A549 (cell line): ENCODE results near the gene ANTXR2. TPM values are rescaled to one million over a fixed set of nuclear protein-coding genes. Genes with fewer than 3 reads are reported as not detected.

ENCODE experiments used
- ATAC-seq, 2 experiments: fragments of 200-7000 bp in 1 of 2; fragments of >200 bp in 1 of 2; cut with Nextera tagmentation in 1 of 2; cut with Tn5 transposase in 1 of 2; 3 replicates each; pipeline versions ENCODE4 v1.8.0 to v1.9.1; 2018 to 2020; ENCODE audit warnings: mild to moderate bottlenecking in 1 of 2, moderate library complexity in 1 of 2
- CTCF ChIA-PET: fragments of 300-600 bp; sonication (Branson Sonifier 250); formaldehyde crosslinking; extraction: SDS; loops from one replicate; lab custom pipeline; 2021; ENCODE audit warnings: antibody characterized with exemption, inconsistent platforms; lab: Yijun Ruan, JAX
- POLR2A ChIA-PET: fragments of 350-600 bp; formaldehyde crosslinking; extraction: SDS; loops from one replicate; lab custom pipeline; 2021; ENCODE audit warnings: antibody characterized with exemption, inconsistent platforms; lab: Yijun Ruan, JAX
- DNase-seq, 2 experiments: peaks; one replicate each; pipeline versions ENCODE4 v3.0.0 to v3.0.0-alpha.2; 2011 to 2016; ENCODE audit warnings: low read depth in 1 of 2, low spot score in 1 of 2
- FAIRE-seq: peaks from 2 replicates; lab custom pipeline; 2011; peaks lifted over from hg19 to GRCh38; lab: Jason Lieb, UNC
- H3K27ac ChIP-seq, 2 experiments: fragments of >200 bp; sonication (Bioruptor Twin); formaldehyde crosslinking; 3 replicates each; pipeline ENCODE4 v1.5.1; 2016 to 2017
- H3K4me1 ChIP-seq: fragments of >200 bp; sonication (Bioruptor Twin); formaldehyde crosslinking; 3 replicates; pipeline ENCODE4 v1.6.1; 2016
- H3K4me2 ChIP-seq: fragments of >200 bp; sonication (Bioruptor Twin); formaldehyde crosslinking; 3 replicates; pipeline ENCODE4 v1.6.1; 2016
- H3K4me3 ChIP-seq: fragments of >200 bp; sonication (Bioruptor Twin); formaldehyde crosslinking; 3 replicates; pipeline ENCODE4 v1.5.1; 2016
- H3K9me3 ChIP-seq: fragments of >200 bp; sonication (Bioruptor Twin); formaldehyde crosslinking; 3 replicates; pipeline ENCODE4 v1.6.1; 2016
- BHLHE40 ChIP-seq: IDR thresholded peaks from 2 replicates; pipeline ENCODE4 v1.6.1; 2012; ENCODE audit warnings: low read depth, low read length, inconsistent platforms
- CBX2 ChIP-seq: fragments of 200-600 bp; sonication (generic); IDR thresholded peaks from 2 replicates; pipeline ENCODE4 v1.6.1; 2016; ENCODE audit warnings: low read depth, mild to moderate bottlenecking, borderline replicate concordance
- CHD2 ChIP-seq: fragments of 150-350 bp; IDR thresholded peaks from 2 replicates; pipeline ENCODE4 v1.6.1; 2014; ENCODE audit warnings: low read length; ENCODE audit not compliant: partially characterized antibody
- EHMT2 ChIP-seq: fragments of 200-600 bp; sonication (generic); IDR thresholded peaks from 2 replicates; pipeline ENCODE4 v1.6.1; 2016; ENCODE audit warnings: antibody characterized with exemption, low read depth, mild to moderate bottlenecking, moderate library complexity
- ESRRA ChIP-seq: fragments of 150-350 bp; IDR thresholded peaks from 2 replicates; pipeline ENCODE4 v1.6.1; 2014; ENCODE audit warnings: mild to moderate bottlenecking, low read length, borderline replicate concordance
- FOSB ChIP-seq: fragments of 250-450 bp; sonication (Bioruptor Pico); IDR thresholded peaks from 2 replicates; pipeline ENCODE4 v1.5.0; 2020; ENCODE audit warnings: mild to moderate bottlenecking, moderate library complexity
- FOSL2 ChIP-seq, 2 experiments: fragments of 450-650 bp in 1 of 2; fragments of >200 bp in 1 of 2; sonication (Bioruptor Twin) in 1 of 2; formaldehyde crosslinking; IDR thresholded peaks; 2 replicates each; pipeline versions ENCODE4 v1.5.0 to v1.6.1; 2016 to 2020; ENCODE audit warnings: mild to moderate bottlenecking in 1 of 2, moderate library complexity in 1 of 2
- HOXB13 ChIP-seq: fragments of 250-450 bp; sonication (Bioruptor Pico); IDR thresholded peaks from 2 replicates; pipeline ENCODE4 v1.5.0; 2020; ENCODE audit warnings: low read depth, mild to moderate bottlenecking, moderate library complexity
- KDM1A ChIP-seq: fragments of 200-600 bp; sonication (generic); IDR thresholded peaks from 2 replicates; pipeline ENCODE4 v1.6.1; 2016; ENCODE audit warnings: low read depth, mild to moderate bottlenecking
- KDM5A ChIP-seq: fragments of 200-600 bp; sonication (generic); IDR thresholded peaks from 2 replicates; pipeline ENCODE4 v1.6.1; 2016; ENCODE audit warnings: antibody characterized with exemption, mild to moderate bottlenecking
- MAFK ChIP-seq: fragments of 450-650 bp; IDR thresholded peaks from 2 replicates; pipeline ENCODE4 v1.6.1; 2014; ENCODE audit not compliant: partially characterized antibody
- MAZ ChIP-seq: fragments of 150-350 bp; IDR thresholded peaks from 2 replicates; pipeline ENCODE4 v1.6.1; 2014; ENCODE audit warnings: antibody characterized with exemption, low read depth, low read length, borderline replicate concordance
- MYC ChIP-seq: IDR thresholded peaks from 2 replicates; pipeline ENCODE4 v1.6.1; 2012; ENCODE audit warnings: mild to moderate bottlenecking, inconsistent platforms, low read length, improper control_type of control experiment, borderline replicate concordance
- PHF8 ChIP-seq: fragments of 200-600 bp; sonication (generic); IDR thresholded peaks from 2 replicates; pipeline ENCODE4 v1.6.1; 2016; ENCODE audit warnings: low read depth, mild to moderate bottlenecking, antibody characterized with exemption, moderate library complexity, borderline replicate concordance
- POLR2A ChIP-seq: IDR thresholded peaks from 2 replicates; pipeline ENCODE4 v1.6.1; 2012; ENCODE audit warnings: mild to moderate bottlenecking, low read length
- POLR2AphosphoS2 ChIP-seq: conservative IDR thresholded peaks from 2 replicates; pipeline ENCODE4 v1.6.1; 2012; ENCODE audit warnings: low read length, improper control_type of control experiment, inconsistent platforms
- RCOR1 ChIP-seq: fragments of 150-350 bp; IDR thresholded peaks from 2 replicates; pipeline ENCODE4 v1.6.1; 2014; ENCODE audit warnings: antibody characterized with exemption, low read length, low read depth
- RFX5 ChIP-seq: fragments of 450-650 bp; IDR thresholded peaks from 2 replicates; pipeline ENCODE4 v1.7.1; 2014; ENCODE audit warnings: antibody characterized with exemption, mild to moderate bottlenecking, moderate library complexity
- RNF2 ChIP-seq: fragments of 200-600 bp; sonication (generic); IDR thresholded peaks from 2 replicates; pipeline ENCODE4 v1.6.1; 2016; ENCODE audit warnings: low read depth, mild to moderate bottlenecking, antibody characterized with exemption, moderate library complexity, borderline replicate concordance
- TFCP2L1 ChIP-seq: fragments of 250-450 bp; sonication (Bioruptor Pico); IDR thresholded peaks from 2 replicates; pipeline ENCODE4 v1.5.0; 2021; ENCODE audit warnings: mild to moderate bottlenecking
- ZFP36 ChIP-seq: fragments of 450-650 bp; IDR thresholded peaks from 2 replicates; pipeline ENCODE4 v1.6.1; 2014; ENCODE audit warnings: borderline replicate concordance; ENCODE audit not compliant: partially characterized antibody
- ZNF302 ChIP-seq: fragments of 250-450 bp; sonication (Bioruptor Pico); IDR thresholded peaks from 2 replicates; pipeline ENCODE4 v1.9.0; 2021; ENCODE audit warnings: inconsistent platforms, mild to moderate bottlenecking, moderate library complexity
- WGBS: methylation state at CpG from one replicate; pipeline ENCODE4 v1.1.6; 2017; ENCODE audit errors: missing lambda C conversion rate; 5-methylcytosine and 5-hydroxymethylcytosine counted together
- polyA plus RNA-seq, 4 experiments: library from polyadenylated mRNA; depleted of rRNA in 3 of 4; stranded (reverse); fragments of >200 nt; fragmentation: RNase III in 1 of 4; extraction: RNeasy Plus Mini Kit Qiagen cat#74134 plus additional on column Dnase treatment in 1 of 4; gene quantifications; 2 replicates in 3 of 4; 3 replicates in 1 of 4; pipeline ENCODE4 v1.2.3, GENCODE V29; 2011 to 2017
- TF ChIP-seq, protein P1 (sequence below): fragments of 450-650 bp; IDR thresholded peaks from 2 replicates; pipeline ENCODE4 v1.6.1; 2014; ENCODE audit warnings: antibody characterized with exemption
- TF ChIP-seq, protein P2 (sequence below): fragments of 250-450 bp; sonication (Bioruptor Pico); IDR thresholded peaks from 2 replicates; pipeline ENCODE4 v1.5.0; 2021; ENCODE audit warnings: mild to moderate bottlenecking, moderate library complexity, borderline replicate concordance
- TF ChIP-seq, protein P3 (sequence below): fragments of 250-450 bp; sonication (Bioruptor Pico); IDR thresholded peaks from 2 replicates; pipeline ENCODE4 v1.5.0; 2020; ENCODE audit warnings: low read depth, mild to moderate bottlenecking, moderate library complexity
- TF ChIP-seq, protein P4 (sequence below): fragments of >200 bp; sonication (Bioruptor Twin); formaldehyde crosslinking; IDR thresholded peaks from 2 replicates; pipeline ENCODE4 v1.6.1; 2016
- TF ChIP-seq, protein P5 (sequence below): IDR thresholded peaks from 2 replicates; pipeline ENCODE4 v1.6.1; 2012
- TF ChIP-seq, protein P6 (sequence below): fragments of 150-350 bp; IDR thresholded peaks from 2 replicates; pipeline ENCODE4 v1.6.1; 2014; ENCODE audit warnings: low read depth, mild to moderate bottlenecking, low read length

The ANTXR2 gene
- polyA plus RNA-seq, 2 of the 4 experiments (the other 2 are of a cell fraction), result 2.3 to 3.0 TPM

DNA sequence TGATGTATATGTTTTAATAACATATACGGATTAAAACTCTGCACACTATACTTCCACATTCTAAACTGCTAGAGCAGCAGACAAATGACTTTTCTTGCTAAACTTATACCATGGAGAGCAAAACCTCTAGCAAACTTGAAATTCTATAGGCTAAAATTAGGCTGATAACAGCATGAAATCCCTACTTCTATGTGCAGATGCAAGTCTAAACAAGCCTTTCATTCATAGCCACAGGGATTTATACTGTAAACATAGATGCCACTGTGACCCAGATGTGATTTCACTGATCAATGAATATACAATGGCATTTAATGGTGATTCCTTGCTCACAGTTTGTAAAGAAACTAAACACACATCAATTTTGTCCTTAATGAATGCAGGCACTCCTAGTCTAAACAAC lies 151.0 kb downstream of the ANTXR2 start:
- WGBS, result 75% methylated on average over 1 of the region's 1 CpG
- POLR2A ChIA-PET, result no interaction called here

DNA sequence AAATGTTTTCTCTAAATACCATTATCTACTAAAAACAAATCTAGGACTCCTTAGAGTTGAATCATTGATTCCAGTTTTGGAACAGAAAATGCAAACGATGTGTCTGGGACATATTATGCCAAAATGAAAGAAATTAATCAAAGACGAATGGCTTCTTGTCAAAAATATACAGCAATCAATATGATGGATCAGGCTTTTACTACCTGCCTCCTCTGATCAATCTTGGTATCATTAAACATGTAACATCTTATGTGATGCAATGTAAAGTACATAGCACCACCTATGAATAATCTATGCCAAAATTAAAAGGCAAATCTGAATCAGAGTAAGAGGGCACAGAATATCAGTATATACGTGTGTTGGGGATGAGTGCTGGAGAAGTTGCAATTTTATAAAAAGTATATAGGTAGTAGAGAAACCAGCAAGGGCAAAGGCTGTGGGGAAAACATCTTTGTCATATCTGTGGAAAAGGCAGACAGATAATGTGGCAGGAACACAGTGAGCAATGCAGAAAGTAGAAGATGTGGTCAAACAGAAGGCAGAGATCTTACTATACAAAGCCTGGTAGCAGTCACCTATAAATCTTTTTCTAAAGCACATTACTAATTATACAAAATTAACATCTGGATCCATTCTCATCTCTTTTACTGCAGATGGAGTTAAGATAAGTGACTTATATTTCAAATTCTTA lies 152.7 kb downstream of the ANTXR2 start:
- FAIRE-seq, result no peak
- no peak for ATAC-seq
- Histone ChIP-seq H3K9me3 (no peaks in the 10 kb centered on the region), H3K4me1 (no peaks in the 10 kb centered on the region), H3K27ac (no peak overlapping the region), H3K4me3 (no peak overlapping the region), H3K4me2 (no peak overlapping the region)
- no peak for DNase-seq
- ChIA-PET CTCF (no interaction called here), POLR2A (no interaction called here)
- TF ChIP-seq KDM1A (no peak), CBX2 (no peak), EHMT2 (no peak), FOSL2 (IDR thresholded peaks at IDR 0.05) (no peak), FOSL2 (CRISPR knock-in tag; IDR thresholded peaks at IDR 0.05) (no peak), POLR2A (no peak), FOSB (CRISPR knock-in tag) (no peak), RFX5 (no peak), POLR2AphosphoS2 (no peak), PHF8 (no peak), MAFK (no peak), RCOR1 (no peak), CHD2 (no peak), KDM5A (no peak)
- TF ChIP-seq, protein P1, sequence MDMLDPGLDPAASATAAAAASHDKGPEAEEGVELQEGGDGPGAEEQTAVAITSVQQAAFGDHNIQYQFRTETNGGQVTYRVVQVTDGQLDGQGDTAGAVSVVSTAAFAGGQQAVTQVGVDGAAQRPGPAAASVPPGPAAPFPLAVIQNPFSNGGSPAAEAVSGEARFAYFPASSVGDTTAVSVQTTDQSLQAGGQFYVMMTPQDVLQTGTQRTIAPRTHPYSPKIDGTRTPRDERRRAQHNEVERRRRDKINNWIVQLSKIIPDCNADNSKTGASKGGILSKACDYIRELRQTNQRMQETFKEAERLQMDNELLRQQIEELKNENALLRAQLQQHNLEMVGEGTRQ, result no peak
- TF ChIP-seq, protein P2, sequence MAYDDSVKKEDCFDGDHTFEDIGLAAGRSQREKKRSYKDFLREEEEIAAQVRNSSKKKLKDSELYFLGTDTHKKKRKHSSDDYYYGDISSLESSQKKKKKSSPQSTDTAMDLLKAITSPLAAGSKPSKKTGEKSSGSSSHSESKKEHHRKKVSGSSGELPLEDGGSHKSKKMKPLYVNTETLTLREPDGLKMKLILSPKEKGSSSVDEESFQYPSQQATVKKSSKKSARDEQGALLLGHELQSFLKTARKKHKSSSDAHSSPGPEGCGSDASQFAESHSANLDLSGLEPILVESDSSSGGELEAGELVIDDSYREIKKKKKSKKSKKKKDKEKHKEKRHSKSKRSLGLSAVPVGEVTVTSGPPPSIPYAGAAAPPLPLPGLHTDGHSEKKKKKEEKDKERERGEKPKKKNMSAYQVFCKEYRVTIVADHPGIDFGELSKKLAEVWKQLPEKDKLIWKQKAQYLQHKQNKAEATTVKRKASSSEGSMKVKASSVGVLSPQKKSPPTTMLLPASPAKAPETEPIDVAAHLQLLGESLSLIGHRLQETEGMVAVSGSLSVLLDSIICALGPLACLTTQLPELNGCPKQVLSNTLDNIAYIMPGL (CRISPR knock-in tag), result no peak
- TF ChIP-seq, protein P3, sequence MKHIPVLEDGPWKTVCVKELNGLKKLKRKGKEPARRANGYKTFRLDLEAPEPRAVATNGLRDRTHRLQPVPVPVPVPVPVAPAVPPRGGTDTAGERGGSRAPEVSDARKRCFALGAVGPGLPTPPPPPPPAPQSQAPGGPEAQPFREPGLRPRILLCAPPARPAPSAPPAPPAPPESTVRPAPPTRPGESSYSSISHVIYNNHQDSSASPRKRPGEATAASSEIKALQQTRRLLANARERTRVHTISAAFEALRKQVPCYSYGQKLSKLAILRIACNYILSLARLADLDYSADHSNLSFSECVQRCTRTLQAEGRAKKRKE, result no peak
- TF ChIP-seq, protein P4, sequence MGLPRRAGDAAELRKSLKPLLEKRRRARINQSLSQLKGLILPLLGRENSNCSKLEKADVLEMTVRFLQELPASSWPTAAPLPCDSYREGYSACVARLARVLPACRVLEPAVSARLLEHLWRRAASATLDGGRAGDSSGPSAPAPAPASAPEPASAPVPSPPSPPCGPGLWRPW, result no peak
- TF ChIP-seq, protein P5, sequence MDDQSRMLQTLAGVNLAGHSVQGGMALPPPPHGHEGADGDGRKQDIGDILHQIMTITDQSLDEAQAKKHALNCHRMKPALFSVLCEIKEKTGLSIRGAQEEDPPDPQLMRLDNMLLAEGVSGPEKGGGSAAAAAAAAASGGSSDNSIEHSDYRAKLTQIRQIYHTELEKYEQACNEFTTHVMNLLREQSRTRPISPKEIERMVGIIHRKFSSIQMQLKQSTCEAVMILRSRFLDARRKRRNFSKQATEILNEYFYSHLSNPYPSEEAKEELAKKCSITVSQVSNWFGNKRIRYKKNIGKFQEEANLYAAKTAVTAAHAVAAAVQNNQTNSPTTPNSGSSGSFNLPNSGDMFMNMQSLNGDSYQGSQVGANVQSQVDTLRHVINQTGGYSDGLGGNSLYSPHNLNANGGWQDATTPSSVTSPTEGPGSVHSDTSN, result no peak
- 40% methylated on average over 3 of the region's 3 CpGs for WGBS

More for the DNA sequence above, 151.0 kb downstream of the ANTXR2 start:
- FAIRE-seq (no peak), ATAC-seq (no peak), DNase-seq (no peak)
- Histone ChIP-seq H3K27ac (no peak overlapping the region), H3K4me3 (no peak overlapping the region), H3K4me2 (no peak overlapping the region), H3K4me1 (no peaks in the 10 kb centered on the region), H3K9me3 (no peaks in the 10 kb centered on the region)
- CTCF ChIA-PET, result no interaction called here
- TF ChIP-seq, protein P6, sequence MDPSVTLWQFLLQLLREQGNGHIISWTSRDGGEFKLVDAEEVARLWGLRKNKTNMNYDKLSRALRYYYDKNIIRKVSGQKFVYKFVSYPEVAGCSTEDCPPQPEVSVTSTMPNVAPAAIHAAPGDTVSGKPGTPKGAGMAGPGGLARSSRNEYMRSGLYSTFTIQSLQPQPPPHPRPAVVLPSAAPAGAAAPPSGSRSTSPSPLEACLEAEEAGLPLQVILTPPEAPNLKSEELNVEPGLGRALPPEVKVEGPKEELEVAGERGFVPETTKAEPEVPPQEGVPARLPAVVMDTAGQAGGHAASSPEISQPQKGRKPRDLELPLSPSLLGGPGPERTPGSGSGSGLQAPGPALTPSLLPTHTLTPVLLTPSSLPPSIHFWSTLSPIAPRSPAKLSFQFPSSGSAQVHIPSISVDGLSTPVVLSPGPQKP, result no peak
- TF ChIP-seq ZNF302 (CRISPR knock-in tag) (no peak), FOSL2 (IDR thresholded peaks at IDR 0.05) (no peak), FOSL2 (CRISPR knock-in tag; IDR thresholded peaks at IDR 0.05) (no peak), RNF2 (no peak), CHD2 (no peak), MYC (no peak), RFX5 (no peak), HOXB13 (CRISPR knock-in tag) (no peak), BHLHE40 (no peak), MAZ (no peak), TFCP2L1 (no peak), ZFP36 (no peak), ESRRA (no peak)
